HG03066 (cell line): ENCODE measurements around the gene DNAJB12.
"Not testable (repeated sequence)": the region's sequence is repeated elsewhere in the genome, so short reads cannot be mapped to it uniquely, and the experiment has no call there.

Experiments used
- ATAC-seq: cut with Tn5 transposase; IDR thresholded peaks from one replicate; pipeline ENCODE4 v1.9.1; 2021; ENCODE audit warnings: low read depth; ENCODE audit not compliant: unreplicated experiment

DNAJB12 gene

DNA sequence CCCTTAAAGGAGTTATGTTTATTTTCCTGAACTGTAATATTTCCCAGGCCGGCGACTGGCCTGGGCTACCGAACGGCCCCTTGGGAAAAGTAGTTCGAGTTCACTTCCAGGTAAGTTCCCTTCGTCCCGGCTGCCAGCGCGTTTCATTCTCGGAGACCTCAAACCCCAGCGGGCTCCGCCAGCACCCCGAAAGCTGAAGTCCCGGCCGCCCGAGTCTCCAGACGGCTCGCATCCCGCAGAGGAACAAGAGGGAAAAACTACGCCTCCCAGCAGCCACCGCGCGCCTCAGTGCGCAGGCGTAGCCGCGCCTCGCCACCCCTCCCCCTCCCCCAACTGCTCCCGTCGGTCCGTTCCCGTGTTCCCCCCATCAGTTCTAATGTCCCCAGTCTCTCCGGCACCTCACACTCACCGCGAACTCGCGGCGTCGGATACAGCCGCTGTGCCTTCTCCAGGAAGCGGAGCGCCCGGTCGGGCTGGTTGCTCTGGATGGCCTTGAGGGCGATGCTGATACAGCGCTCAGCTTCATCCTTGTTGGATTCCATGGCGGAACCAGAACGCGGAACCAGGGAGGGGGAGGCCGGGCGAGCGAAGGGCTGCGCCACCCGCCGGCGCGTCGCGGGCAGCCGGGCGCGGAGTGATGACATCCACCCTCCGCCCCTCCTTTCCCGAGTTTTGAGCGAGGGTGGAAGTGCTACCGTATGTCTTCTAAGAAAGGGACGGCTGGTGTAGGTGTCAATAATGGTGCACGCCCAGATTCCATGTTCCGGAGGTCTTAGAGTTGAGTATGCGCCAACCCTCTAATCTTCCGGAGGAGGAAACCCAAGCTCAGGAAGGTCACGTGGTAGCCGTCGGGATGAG, at the start of gene DNAJB12:
DNAJB12 (minus strand) TSS at position 564 of the 858 bp plus-strand sequence; CDS start at position 542, 22 bp downstream.
- ATAC-seq: peak; percentile 73

DNA sequence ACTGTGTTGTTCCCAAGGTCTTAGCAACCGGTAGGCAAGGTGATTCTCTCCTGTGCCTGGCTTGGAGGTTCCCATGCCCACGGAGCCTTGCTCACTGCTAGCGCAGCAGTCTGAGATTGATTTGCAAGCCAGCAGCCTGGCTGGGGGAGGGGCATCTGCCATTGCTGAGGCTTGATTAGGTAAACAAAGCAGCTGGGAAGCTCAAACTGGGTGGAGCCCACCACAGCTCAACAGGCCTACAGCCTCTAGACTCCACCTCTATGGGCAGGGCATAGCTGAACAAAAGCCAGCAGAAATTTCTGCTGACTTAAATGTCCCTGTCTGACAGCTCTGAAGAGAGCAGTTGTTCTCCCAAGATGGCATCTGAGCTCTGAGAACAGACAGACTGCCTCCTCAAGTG, 40.9 kb upstream of the DNAJB12 start:
- not testable (repeated sequence) for ATAC-seq

DNA sequence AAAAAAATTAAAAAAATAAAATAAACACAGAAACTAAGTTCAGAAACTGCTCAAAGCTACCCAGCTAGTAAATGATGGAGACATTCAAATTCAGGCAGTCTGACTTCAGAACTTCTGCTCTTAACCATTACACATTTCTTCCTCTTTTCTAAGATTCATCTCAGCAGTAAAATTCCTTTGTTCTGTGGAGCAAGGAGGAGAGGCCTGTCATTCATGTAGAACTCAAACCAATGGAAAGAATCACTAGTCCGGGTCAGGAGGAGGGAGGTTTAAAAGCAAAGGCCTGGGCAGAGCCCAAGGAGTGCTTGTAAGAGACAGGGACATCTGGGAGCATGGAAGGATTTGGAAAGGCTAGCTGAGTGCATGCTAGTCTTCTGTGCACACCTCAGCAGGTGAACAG, 37.9 kb upstream of the DNAJB12 start:
- ATAC-seq: no peak

DNA sequence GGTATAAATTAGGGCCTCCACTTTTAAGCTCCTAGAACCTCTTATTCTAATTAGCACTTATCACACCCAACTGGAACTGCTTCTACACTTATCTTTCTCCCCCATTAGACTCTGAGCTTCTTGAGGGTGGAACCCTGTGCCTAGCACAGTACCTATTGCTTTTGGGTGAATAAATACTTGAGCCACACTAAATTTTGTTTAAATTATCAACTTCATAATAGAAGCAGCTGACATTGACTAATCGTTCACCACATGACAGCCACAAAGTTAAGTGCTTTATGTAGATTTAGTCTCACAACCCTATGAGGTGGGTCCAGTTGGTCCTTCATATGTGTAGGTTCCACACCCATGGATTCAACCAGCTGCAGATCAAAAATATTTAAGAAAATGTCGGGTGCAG, 36.0 kb upstream of the DNAJB12 start:
- ATAC-seq: no peak

DNA sequence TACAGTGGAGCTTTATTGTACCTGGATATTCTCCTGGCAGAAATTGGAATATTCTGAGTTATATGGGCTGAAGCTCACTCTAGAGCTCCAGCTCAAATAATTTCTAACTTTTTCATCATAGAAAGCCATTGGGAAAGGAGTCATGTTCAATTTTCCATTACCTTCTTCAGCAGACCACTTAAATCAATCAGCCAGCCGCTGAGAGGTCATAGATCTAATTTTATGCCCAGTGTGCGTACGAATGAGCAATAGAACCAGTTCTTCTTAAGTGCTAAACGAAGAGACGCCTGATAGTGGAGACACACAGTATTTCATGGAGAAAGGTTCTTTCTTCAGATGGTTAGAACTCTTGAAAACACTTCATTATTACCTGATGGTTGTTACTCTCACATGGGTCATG, 35.0 kb upstream of the DNAJB12 start:
- no peak for ATAC-seq

DNA sequence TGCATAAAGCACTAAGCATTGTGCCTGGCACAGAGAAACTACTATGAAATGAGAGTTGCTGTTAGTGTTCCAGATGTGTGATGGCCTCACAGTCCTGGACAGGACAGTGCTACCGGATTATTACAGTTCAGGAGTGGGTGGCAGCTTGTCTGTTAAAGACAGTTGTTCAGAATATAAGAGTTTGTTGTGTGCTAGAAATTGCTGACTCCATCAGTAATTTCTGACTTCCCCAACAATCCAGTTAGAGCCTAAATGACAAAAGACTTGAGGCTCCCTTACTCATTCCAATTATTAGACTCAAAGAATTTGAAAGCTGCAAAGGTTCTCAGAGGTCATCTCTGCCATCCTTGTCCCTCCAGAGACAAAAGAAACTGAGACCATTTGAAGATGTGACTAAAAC, 34.3 kb upstream of the DNAJB12 start:
- ATAC-seq: no peak

DNA sequence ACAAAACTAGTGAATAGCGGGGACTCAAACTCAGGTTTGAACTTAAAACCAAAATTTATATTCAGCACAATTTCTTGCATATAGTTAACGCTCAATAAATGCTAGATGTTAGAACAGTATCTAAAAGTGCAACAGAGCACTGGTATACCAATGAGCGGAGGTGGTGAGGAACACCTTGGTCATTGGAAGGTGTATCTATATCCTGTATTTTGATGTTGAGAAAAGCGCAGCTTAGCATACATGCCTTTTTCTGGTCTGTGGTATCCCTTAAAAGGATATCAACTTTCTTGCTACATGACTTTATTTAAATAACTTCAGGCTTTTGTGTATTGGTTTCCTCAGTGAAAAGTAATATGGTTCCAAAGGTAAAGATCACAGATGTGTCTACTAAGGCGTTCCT, 33.3 kb upstream of the DNAJB12 start:
- ATAC-seq: no peak

DNA sequence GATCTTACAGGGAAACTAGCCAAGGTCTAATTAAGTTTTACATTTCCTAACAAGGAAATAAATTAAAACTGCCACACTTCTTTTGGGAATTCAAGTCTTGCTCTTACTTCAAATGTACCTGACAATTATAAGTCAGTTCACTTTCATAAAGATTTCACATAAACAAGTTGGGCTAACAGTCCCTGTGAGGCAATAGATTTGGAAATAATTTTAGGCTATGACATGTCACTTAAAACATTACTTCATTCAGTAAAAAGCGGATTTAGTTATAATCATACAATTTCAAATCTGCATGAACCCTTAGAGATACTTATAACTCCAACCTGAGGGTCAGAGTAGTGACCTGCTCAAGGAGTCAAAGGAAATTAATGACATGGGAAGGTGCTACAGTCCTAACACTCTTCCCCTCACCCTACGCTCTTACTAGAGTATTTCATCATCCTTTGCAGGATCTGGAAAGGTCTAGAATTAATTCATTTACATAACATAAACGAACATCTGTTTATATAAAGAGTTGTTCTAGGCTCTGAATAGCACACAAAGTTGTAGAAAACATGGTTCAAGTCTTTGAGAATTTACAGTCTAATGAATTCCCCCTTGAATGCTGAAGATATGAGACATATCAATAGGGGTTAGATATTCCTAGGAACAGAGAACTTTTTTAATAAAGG, 32.3 kb upstream of the DNAJB12 start:
- ATAC-seq: no peak

DNA sequence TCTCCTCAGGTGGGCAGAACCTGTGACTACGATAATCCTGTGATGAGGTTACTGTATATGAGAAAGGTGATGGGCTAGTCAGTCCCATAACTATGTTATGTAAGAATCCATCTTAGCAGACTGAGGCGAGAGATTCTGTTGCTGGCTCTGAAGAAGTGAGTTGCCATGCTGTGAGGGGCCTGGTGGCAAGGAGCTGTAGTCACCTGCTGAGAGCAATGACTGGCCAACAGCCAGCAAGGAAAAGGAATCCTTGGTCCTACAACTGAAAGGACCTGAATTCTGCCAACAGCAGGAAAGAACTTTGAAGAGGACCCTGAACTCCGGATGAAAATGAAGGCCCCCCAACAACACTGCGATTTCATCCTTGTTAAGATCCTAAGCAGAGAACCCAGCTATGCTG, 31.0 kb upstream of the DNAJB12 start:
- ATAC-seq: no peak

DNA sequence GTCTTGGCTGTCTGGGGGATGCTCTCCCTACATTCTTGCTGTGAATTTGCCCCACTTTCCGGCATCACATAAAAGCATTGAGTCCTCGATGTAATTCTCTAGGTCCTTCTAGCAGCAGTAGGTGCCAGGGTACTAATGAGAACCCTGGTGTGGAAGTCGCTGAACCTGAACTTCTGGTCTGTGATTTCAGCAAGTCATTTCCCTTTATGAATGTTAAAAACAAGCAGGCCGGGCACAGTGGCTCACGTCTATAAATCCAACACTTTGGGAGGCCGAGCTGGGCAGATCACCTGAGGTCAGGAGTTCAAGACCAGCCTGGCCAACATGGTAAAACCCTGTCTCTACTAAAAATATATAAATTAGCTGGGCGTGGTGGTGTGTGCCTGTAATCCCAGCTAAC, 30.3 kb upstream of the DNAJB12 start:
- ATAC-seq: not testable (repeated sequence)

DNA sequence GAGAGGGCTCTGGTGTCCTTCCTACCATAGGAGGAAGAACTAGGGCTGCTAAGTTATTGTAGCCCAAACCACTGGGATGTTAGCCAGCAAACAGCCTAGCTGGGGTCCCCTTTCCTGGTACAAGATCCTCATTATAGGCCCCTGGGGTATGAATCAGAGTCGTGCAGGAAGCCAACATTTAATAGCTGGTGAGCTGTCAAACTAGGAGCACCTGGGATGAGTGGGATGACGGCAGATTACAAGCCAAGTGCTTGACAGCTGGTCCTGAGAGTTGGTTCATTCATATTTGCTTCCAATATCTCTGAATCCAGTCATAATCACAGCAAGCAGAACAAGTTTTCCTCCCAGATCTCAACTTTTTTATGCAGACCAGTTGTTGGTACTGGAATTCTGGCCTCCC, 25.1 kb upstream of the DNAJB12 start:
- ATAC-seq: no peak

DNA sequence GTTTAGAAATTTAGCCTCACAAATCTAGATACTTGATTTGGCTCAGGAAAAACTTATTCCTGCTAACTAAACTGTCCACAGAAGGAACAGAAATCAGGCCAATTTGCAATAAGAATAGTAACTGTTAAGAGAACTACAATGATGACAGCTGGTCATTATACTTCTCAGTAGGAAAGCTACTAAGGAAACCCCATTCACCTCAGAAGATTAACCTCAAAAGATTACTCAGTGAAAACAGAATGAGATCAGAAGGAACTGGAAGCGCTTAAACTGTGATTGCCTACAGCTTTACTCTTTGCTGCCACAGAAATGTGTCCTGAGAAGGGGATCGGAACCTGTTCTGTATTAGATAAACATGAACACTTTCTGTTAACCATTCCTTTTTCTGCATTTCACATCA, 24.3 kb upstream of the DNAJB12 start:
- no peak for ATAC-seq

DNA sequence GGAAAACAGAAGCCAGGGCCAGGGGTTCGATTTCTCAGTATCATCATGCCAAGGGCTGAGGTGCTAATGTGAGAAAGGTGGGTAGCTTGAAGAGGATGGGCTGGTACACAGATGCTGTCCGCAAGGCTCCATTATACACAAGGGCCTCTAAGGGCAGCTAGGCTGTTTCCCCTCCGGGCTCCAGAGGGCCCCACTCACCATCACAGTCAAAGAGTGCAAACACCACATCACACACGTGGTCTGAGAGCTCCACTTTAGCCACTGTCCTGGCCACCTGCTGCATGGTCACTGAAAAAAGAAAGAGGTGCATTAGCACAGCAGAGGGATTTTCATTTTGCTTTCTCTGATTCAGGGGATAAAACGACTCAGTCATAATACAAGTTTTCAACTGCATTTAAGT, 20.9 kb upstream of the DNAJB12 start:
- no peak for ATAC-seq

DNA sequence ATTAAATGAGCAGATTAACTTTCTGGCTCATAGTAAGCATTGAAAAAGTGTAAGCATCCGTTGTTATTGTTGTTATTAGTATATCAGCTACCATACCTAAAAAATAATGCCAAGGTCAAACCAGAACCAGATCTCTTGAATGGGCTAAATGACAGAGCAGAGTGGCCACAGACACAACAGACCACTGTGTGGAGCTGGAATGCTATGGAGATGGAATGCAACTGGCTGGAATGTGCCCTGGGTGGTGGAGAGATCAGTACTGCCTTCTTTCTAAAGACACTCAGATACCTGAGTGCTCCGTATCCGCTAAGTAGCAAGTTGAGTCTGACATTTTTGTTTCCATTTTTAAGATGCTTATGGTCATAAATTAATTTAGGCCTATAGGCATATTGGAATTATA, 20.5 kb upstream of the DNAJB12 start:
- no peak for ATAC-seq

DNA sequence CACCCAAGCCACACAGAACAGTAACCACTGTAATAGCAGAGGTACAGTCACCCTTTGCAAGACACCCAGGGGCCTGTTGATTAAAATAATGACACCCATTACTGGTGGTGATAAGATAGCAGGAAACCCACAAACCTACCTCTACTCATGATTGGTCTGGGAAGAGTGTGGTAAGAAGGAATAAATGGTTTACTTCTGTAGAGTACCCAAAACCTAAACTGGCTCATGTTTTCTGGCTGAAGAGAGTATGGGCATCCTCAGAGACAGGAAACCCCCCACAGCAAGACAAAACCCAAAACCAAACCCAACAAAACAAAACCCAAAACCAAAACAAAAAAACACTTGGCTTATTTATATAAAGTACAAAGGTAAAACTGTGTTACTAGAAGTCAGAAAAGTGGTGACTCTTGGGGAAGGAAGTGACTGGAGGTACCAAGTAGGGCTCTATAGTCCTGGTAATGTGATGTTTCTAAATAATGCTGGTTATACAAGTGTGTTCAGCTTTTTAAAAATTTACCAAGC, 15.5 kb upstream of the DNAJB12 start:
- ATAC-seq: no peak

DNA sequence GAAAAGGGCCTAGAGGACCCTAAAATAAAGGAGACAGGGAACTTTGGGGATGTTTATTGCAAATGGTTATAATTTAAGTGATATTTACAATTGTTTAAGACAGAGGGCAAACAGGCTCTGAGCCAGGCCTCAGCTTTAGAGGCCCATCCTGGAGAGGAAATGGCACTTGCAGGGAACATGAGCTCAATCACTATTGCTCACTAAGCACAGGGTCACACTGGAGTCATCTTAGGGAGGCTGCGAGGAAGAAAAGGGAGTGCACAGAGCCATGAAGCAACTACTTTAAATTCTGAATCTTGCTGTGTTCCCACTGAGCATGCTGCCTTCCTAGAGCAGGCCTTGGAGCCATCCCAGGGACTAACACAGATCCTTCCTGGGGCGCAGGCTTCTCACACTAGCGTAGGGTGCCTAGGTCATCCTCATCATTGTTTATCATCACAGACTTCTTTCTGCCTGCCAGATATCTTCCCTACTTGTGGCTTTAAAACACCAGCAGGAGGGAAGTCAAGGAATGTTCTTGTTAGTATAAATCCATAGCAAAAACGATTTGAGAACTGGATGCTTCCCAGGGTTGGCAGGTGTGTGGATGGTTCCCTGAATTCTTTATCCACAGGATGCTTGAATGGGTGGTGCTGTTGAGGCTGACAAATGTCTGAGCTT, 12.7 kb upstream of the DNAJB12 start:
- ATAC-seq: no peak

DNA sequence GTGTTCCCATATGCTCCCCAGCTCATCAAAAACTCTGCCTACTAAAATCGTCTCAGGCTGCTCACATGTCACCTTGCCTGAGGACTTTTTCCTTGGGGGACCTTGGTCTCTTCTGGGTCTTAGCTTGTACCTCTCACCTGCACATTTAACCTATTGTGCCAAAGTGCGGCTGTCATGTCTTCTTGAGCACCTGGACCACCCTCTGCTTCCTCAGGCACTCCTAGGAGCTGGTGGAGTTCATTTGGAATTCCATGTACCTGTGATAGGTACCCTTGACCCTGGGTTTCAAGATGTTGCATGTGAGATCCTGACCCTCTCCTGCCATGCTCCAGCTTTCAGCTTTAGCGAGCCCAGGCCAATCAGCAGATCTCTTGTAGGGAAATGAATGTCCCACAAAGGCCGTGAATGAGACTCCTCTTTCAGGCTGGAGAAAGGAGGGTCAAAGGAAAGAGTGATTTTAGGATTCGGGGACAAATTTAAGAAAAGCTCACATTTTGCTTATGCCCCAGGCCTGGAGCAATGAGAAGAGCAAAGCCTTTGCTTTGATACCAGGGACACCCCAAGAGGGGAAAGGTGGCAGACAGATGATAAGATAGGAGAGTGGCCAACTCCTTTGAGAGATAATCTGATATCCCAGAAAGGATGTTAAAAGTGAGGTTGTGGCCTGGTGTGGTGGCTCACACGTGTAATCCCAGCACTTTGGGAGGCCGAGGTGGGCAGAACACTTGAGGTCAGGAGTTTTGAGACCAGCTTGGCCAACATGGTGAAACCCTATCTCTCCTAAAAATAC, 10.6 kb upstream of the DNAJB12 start:
- no peak for ATAC-seq

DNA sequence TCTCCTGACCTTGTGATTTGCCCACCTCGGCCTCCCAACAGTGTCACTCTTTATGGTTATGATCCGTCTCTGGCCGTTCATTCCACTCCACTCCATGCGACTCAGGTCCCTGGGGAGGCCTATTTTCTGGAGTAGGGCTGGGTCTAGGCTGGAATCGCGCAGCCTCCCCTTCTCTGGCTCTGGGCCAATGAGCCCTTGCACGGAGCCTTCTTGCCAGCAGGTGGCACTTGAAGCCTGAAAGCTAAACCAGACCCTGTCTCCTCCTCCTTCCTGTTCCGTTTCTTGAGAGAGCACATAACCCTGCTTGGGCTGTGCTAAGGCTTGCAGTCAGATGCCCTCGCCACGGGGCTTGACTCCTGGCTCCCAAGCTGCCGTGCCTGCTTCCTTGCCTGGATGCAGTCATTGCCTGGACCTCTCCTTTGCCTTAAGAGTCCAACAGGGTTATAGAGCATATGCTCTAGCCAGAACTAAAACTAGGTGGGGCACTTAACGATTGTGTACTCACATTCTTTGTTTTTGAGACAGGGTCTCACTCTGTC, 9.6 kb upstream of the DNAJB12 start:
- ATAC-seq: peak; percentile 95

DNA sequence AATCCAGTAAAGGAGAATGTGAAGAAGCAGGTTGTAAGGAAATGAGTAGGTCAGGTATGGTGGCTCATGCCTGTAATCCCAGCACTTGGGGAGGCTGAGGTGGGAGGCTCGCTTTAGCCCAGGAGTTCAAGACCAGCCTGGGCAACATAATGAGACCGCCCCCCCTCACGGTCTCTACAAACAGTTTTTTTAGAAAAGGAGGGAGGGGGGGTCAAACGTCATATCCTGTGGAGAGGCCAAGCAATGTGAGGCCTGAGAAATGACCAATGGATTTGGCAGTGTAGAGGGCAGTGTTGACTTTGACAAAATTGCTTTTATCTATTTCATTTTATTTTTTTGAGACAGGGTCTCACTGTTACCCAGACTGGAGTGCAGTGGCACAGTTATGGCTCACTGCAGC, 2.3 kb upstream of the DNAJB12 start:
- ATAC-seq: no peak

DNA sequence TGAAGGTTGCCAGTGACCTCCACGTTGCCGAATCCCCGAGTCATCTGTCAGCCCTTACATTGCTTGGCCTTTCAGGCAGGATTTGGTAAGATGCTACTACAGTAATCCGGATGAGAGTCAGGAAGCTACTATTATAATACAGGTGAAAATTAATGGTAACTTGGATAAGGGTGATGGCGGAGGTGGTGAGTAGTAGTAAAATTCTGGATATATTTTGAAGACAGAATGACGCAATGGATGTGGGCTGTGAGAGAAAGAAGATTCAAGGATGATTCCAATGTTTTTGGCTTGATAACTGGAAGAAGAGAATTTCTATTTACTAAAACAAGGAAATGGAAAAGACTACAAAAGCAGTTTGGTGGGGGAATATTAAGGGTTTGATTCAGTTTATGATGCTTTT, 1.4 kb upstream of the DNAJB12 start:
- ATAC-seq: no peak
